Natural killer cell (primary cell): ENCODE results near the gene LSAMP. TPM values are rescaled to one million over a fixed set of nuclear protein-coding genes. Genes with fewer than 3 reads are reported as not detected.

Source experiments
- ATAC-seq, 3 donors: fragments of 150-1000 bp in 2 of 3; fragments of 200-7000 bp in 1 of 3; cut with Tn5 transposase; 1 replicate in 1 of 3; 2 replicates in 2 of 3; pipeline ENCODE4 v1.10.0; 2021; ENCODE audit warnings: mild to moderate bottlenecking in 2 of 3, moderate library complexity in 2 of 3
- DNase-seq, 2 donors: peaks; one replicate each; pipeline versions ENCODE4 v3.0.0 to v3.0.0-alpha.2; 2013 to 2021; ENCODE audit warnings: mixed read lengths in 1 of 2
- H3K27ac ChIP-seq: one replicate; pipeline ENCODE4 v1.5.1; 2013; ENCODE audit warnings: mild to moderate bottlenecking, low read length
- H3K27me3 ChIP-seq: one replicate; pipeline ENCODE4 v1.6.1; 2013; ENCODE audit warnings: low read length; ENCODE audit not compliant: control insufficient read depth, insufficient read depth
- H3K36me3 ChIP-seq: one replicate; pipeline ENCODE4 v1.6.1; 2013; ENCODE audit warnings: low read length; ENCODE audit not compliant: control insufficient read depth, insufficient read depth
- H3K4me1 ChIP-seq: one replicate; pipeline ENCODE4 v1.6.1; 2013; ENCODE audit warnings: low read length; ENCODE audit not compliant: control insufficient read depth, insufficient read depth
- H3K4me3 ChIP-seq: one replicate; pipeline ENCODE4 v1.5.1; 2013; ENCODE audit warnings: low read length
- H3K9me3 ChIP-seq: one replicate; pipeline ENCODE4 v1.6.1; 2013; ENCODE audit warnings: low read length; ENCODE audit not compliant: control insufficient read depth, insufficient read depth
- H3K27ac Mint-ChIP-seq, 2 donors: one replicate each; pipeline ENCODE4 v1.8.0; 2022; ENCODE audit warnings: mild to moderate bottlenecking in 2 of 2, mixed read lengths in 2 of 2, moderate library complexity in 1 of 2
- H3K27me3 Mint-ChIP-seq, 2 donors: one replicate each; pipeline ENCODE4 v1.8.0; 2022; ENCODE audit warnings: low read depth in 2 of 2, mixed read lengths in 2 of 2
- H3K36me3 Mint-ChIP-seq: one replicate; pipeline ENCODE4 v1.8.0; 2022; ENCODE audit warnings: mixed read lengths
- H3K4me1 Mint-ChIP-seq, 2 donors: one replicate each; pipeline ENCODE4 v1.8.0; 2022; ENCODE audit warnings: mixed read lengths in 2 of 2
- H3K4me3 Mint-ChIP-seq: one replicate; pipeline ENCODE4 v1.8.0; 2022; ENCODE audit warnings: mild to moderate bottlenecking, moderate library complexity, mixed read lengths
- H3K9me3 Mint-ChIP-seq, 2 donors: one replicate each; pipeline ENCODE4 v1.8.0; 2022; ENCODE audit warnings: mixed read lengths in 2 of 2
- WGBS: methylation state at CpG from one replicate; pipeline ENCODE4 v1.1.7; 2013; ENCODE audit warnings: missing lambda C conversion rate; ENCODE audit not compliant: insufficient coverage; 5-methylcytosine and 5-hydroxymethylcytosine counted together
- intact Hi-C: fragments of 100-400 bp; cut with micrococcal nuclease; formaldehyde crosslinking; loops from one replicate; pipeline ENCODE4 v1.14.2; 2022
- total RNA-seq, 4 donors: library from RNA; stranded (reverse); fragments of 120-200 nt in 1 of 4; gene quantifications; one replicate each; pipeline versions ENCODE4 v1.2.3 to v1.2.4, GENCODE V29; 2013 to 2022
- TF ChIP-seq, protein P1 (sequence below): fragments of 200-600 bp; IDR thresholded peaks from one replicate; pipeline ENCODE4 v1.8.0; 2022; ENCODE audit warnings: antibody characterized with exemption

The LSAMP gene
- total RNA-seq, 3 donors from 2014 or later (not counting 1 experiment from before 2014, with no cell fraction given) = not detected

DNA sequence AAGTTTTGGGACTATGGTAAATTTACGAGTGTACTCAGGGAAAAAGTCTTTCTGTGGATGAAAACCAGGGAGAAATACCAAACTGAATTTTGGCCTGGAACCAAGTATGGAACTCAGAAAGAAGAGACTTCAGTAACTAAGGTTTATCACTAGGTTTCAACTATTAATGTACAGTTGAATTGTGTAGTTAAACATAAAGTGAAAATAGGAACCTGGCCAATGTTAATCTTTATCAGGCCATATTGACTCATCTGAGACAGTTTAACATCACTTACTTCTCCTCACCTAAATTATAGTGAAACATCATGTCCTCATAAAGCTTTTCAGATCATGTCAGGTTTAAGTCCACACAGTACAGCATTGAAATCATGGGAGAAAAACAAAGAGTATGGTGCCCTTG, 197.7 kb downstream of the LSAMP start:
- Histone ChIP-seq H3K4me1 (no peaks in the 10 kb centered on the region), H3K9me3 (peaks cover 4% of the 10 kb centered on the region), H3K36me3 (no peaks in the 10 kb centered on the region), H3K27me3 (no peaks in the 10 kb centered on the region), H3K4me3 (no peak overlapping the region), H3K27ac (no peak overlapping the region)
- 87% methylated on average over 1 of the region's 1 CpG for WGBS
- intact Hi-C loops = no loop called here
- no peaks in the 10 kb centered on the region for H3K4me1 Mint-ChIP-seq
- no peaks in the 10 kb centered on the region for H3K27me3 Mint-ChIP-seq
- ATAC-seq (no peak), DNase-seq (no peak)
- no peaks in the 10 kb centered on the region for H3K36me3 Mint-ChIP-seq
- TF ChIP-seq, protein P1, sequence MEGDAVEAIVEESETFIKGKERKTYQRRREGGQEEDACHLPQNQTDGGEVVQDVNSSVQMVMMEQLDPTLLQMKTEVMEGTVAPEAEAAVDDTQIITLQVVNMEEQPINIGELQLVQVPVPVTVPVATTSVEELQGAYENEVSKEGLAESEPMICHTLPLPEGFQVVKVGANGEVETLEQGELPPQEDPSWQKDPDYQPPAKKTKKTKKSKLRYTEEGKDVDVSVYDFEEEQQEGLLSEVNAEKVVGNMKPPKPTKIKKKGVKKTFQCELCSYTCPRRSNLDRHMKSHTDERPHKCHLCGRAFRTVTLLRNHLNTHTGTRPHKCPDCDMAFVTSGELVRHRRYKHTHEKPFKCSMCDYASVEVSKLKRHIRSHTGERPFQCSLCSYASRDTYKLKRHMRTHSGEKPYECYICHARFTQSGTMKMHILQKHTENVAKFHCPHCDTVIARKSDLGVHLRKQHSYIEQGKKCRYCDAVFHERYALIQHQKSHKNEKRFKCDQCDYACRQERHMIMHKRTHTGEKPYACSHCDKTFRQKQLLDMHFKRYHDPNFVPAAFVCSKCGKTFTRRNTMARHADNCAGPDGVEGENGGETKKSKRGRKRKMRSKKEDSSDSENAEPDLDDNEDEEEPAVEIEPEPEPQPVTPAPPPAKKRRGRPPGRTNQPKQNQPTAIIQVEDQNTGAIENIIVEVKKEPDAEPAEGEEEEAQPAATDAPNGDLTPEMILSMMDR = no peak
- H3K9me3 Mint-ChIP-seq = peaks cover 15 to 16% of the 10 kb centered on the region in 2 donors
- no peak overlapping the region for H3K27ac Mint-ChIP-seq
- H3K4me3 Mint-ChIP-seq = no peak overlapping the region

DNA sequence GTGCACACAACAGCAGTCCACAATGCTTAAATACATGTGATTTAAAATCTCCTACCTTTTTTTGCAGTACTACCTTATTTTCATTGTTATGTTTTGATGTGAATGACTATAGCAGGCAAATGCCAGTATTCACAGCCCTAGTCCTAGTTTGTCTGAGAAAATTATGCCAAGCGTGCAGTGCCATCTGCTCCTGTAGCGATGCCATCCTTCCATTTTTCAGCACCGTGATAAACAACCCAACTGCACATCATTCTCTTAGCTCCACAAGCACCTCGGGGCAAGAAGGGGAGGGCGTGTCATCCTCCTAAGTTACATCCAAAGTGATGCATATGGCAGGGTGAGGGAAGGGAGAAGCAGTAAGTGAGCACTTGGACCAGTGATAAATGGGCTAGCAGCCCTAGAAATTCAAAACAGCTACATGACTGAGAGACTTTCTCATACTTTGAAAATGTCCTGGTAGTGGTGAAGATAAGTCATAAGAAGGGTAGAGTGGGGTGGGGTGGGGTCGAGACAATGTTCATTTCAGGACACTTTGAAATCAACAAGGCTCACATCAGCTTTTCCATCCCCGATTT, 198.8 kb downstream of the LSAMP start:
- ATAC-seq = no peak
- peaks cover 4% of the 10 kb centered on the region for H3K9me3 ChIP-seq
- TF ChIP-seq, protein P1 = no peak
- H3K27me3 ChIP-seq = no peaks in the 10 kb centered on the region
- 80% methylated on average over 7 of the region's 7 CpGs for WGBS
- intact Hi-C loops = no loop called here
- Mint-ChIP-seq H3K27ac (no peak overlapping the region), H3K4me3 (no peak overlapping the region), H3K36me3 (no peaks in the 10 kb centered on the region), H3K4me1 (no peaks in the 10 kb centered on the region), H3K9me3 (peaks cover 18 to 21% of the 10 kb centered on the region in 2 donors), H3K27me3 (no peaks in the 10 kb centered on the region)
- H3K27ac ChIP-seq = no peak overlapping the region
- no peaks in the 10 kb centered on the region for H3K4me1 ChIP-seq
- H3K4me3 ChIP-seq = no peak overlapping the region
- DNase-seq = no peak
- no peaks in the 10 kb centered on the region for H3K36me3 ChIP-seq

GRCh38 chr3:116242825-116243224, 202.5 kb downstream of the LSAMP start:
- H3K4me3 ChIP-seq = no peak overlapping the region
- no peaks in the 10 kb centered on the region for H3K4me1 ChIP-seq
- H3K27me3 Mint-ChIP-seq = no peaks in the 10 kb centered on the region
- no peak for DNase-seq
- 56% methylated on average over 2 of the region's 2 CpGs for WGBS
- H3K9me3 Mint-ChIP-seq = peaks cover 16 to 18% of the 10 kb centered on the region in 2 donors
- intact Hi-C loops = no loop called here
- no peaks in the 10 kb centered on the region for H3K4me1 Mint-ChIP-seq
- no peak overlapping the region for H3K27ac Mint-ChIP-seq
- no peaks in the 10 kb centered on the region for H3K36me3 Mint-ChIP-seq
- no peaks in the 10 kb centered on the region for H3K9me3 ChIP-seq
- no peak overlapping the region for H3K27ac ChIP-seq
- no peak overlapping the region for H3K4me3 Mint-ChIP-seq
- ATAC-seq = no peak
- H3K36me3 ChIP-seq = no peaks in the 10 kb centered on the region
- H3K27me3 ChIP-seq = no peaks in the 10 kb centered on the region
- TF ChIP-seq, protein P1 = no peak

DNA sequence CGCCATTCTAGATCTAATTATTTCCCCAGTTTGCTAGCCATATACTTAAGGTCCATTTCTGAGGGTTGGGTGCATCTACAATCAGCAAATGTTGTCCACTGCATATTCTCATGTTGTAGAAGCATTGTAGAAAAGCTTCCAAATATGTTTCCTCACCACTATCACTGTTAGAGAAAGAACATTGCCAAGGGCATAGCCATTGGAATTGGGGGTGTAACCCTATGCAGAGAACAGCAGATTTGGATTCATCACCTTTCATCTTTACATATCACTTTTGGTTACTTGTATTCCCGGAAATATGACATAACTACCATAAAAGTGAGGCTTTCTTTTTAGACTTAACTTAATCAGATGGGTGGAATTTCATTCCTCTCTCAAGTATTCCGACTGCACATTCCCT, 203.6 kb downstream of the LSAMP start:
- ATAC-seq = no peak
- Histone ChIP-seq H3K9me3 (no peaks in the 10 kb centered on the region), H3K27me3 (no peaks in the 10 kb centered on the region), H3K27ac (no peak overlapping the region), H3K4me3 (no peak overlapping the region), H3K4me1 (no peaks in the 10 kb centered on the region), H3K36me3 (no peaks in the 10 kb centered on the region)
- TF ChIP-seq, protein P1 = no peak
- Mint-ChIP-seq H3K4me3 (no peak overlapping the region), H3K27ac (no peak overlapping the region), H3K36me3 (no peaks in the 10 kb centered on the region), H3K27me3 (no peaks in the 10 kb centered on the region), H3K9me3 (peaks cover 14 to 19% of the 10 kb centered on the region in 2 donors), H3K4me1 (no peaks in the 10 kb centered on the region)
- no peak for DNase-seq
- intact Hi-C loops = no loop called here
- 40% methylated on average over 1 of the region's 3 CpGs for WGBS
